ENCODE data around the gene SEBOX. TPM values are rescaled to one million over a fixed set of nuclear protein-coding genes. Genes with fewer than 3 reads are reported as not detected.

SEBOX gene
- polyA plus RNA-seq, 1 experiment: not detected

DNA sequence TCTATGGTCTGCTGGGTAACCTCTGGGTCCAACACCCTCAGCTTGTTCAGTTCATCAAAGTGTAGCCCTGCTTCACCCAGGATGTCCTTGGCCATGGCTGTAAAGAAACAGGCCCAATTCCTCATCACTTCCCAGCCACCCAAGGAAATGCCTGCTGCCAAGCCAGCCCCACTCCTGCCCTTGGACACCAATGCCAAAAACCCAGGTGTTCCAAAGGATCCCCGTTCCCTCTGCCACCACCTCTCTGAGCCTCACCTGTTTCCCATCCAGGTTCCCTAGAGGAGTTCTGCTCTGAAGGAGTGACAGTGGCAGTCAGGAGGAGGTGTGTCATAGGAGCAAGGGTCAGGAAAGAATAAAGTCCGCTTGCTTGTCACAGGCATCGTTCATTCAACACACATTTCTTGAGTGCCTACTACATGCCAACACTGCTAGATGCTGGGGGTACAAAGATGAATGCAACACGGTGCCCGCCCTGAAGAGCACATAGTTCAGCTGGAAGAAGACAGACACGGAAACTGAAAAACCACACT lies 33.0 kb downstream of the SEBOX start:
- Histone ChIP-seq H3K27ac (ENCODE audit: low read depth, low read length) (no peak overlapping the region), H3K4me3 (ENCODE audit: low read depth, low read length) (no peak overlapping the region), H3K27me3 (ENCODE audit: control insufficient read depth, insufficient read depth, low read length) (no peaks in the 10 kb centered on the region), H3K9me3 (ENCODE audit: control insufficient read depth, insufficient read depth, low read length) (no peaks in the 10 kb centered on the region; the same call in 1 of the 2 replicates)
- no peak for DNase-seq (ENCODE audit: low read depth, low spot score)
- TF ChIP-seq, protein P1, sequence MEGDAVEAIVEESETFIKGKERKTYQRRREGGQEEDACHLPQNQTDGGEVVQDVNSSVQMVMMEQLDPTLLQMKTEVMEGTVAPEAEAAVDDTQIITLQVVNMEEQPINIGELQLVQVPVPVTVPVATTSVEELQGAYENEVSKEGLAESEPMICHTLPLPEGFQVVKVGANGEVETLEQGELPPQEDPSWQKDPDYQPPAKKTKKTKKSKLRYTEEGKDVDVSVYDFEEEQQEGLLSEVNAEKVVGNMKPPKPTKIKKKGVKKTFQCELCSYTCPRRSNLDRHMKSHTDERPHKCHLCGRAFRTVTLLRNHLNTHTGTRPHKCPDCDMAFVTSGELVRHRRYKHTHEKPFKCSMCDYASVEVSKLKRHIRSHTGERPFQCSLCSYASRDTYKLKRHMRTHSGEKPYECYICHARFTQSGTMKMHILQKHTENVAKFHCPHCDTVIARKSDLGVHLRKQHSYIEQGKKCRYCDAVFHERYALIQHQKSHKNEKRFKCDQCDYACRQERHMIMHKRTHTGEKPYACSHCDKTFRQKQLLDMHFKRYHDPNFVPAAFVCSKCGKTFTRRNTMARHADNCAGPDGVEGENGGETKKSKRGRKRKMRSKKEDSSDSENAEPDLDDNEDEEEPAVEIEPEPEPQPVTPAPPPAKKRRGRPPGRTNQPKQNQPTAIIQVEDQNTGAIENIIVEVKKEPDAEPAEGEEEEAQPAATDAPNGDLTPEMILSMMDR (IDR thresholded peaks at IDR 0.05; ENCODE audit: low read depth, low read length): no peak
- ChIA-PET CTCF (no interaction called here), POLR2A (no interaction called here)

GRCh38 chr17:28330671-28331070 lies 34.3 kb downstream of the SEBOX start:
- Histone ChIP-seq H3K27me3 (ENCODE audit: control insufficient read depth, insufficient read depth, low read length) (no peaks in the 10 kb centered on the region), H3K27ac (ENCODE audit: low read depth, low read length) (no peak overlapping the region), H3K4me3 (ENCODE audit: low read depth, low read length) (no peak overlapping the region), H3K9me3 (ENCODE audit: control insufficient read depth, insufficient read depth, low read length) (no peaks in the 10 kb centered on the region; the same call in 1 of the 2 replicates)
- DNase-seq (ENCODE audit: low read depth, low spot score): no peak
- TF ChIP-seq, protein P1 (IDR thresholded peaks at IDR 0.05; ENCODE audit: low read depth, low read length): no peak
- POLR2A ChIA-PET: no interaction called here
- CTCF ChIA-PET: interaction anchor here (1.0 to 1.2 kb wide), 3 partner anchors 11 to 525 kb away, joined by 3 to 4 read pairs (median 3); partner anchors contain the start of gene TMEM97

GRCh38 chr17:28328325-28328724 lies 36.7 kb downstream of the SEBOX start:
- POLR2A ChIA-PET: no interaction called here
- CTCF ChIA-PET: interaction anchor here (0.6 to 1.2 kb wide), 3 partner anchors 97 to 435 kb away, joined by 3 to 5 read pairs (median 4); partner anchors contain the start of gene LYRM9
- no peak overlapping the region for H3K4me3 ChIP-seq (ENCODE audit: low read depth, low read length)

DNA sequence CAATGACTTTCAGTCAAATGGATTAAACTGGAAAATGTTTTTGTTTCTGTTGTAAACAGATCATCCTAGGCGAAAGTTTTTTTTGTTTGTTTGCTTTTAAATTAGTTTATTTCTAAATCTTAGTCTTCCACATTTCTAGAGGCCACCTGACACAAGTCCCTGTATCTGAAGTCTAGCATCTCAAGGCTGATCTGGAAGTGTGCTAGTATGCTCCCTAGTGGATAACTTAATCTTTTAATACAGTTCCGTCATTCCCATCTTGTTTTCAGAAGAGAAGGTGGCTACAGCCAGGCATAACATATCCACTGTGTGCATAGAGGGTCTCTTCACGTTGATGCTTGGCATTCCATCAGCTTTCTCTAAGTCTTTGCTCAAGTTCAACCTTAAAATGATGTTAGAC lies 37.3 kb downstream of the SEBOX start:
- ChIA-PET POLR2A (no interaction called here), CTCF (interaction anchor here (0.7 to 1.2 kb wide), 2 partner anchors 96 to 434 kb away, joined by 4 to 5 read pairs; partner anchors contain the start of gene LYRM9)
- TF ChIP-seq, protein P1 (IDR thresholded peaks at IDR 0.05; ENCODE audit: low read depth, low read length): peak; percentile 30; the same call in 1 of the 2 replicates

More at GRCh38 chr17:28328325-28328724, 36.7 kb downstream of the SEBOX start:
- TF ChIP-seq, protein P1 (IDR thresholded peaks at IDR 0.05; ENCODE audit: low read depth, low read length): no peak
- no peaks in the 10 kb centered on the region for H3K9me3 ChIP-seq (ENCODE audit: control insufficient read depth, insufficient read depth, low read length)
- no peaks in the 10 kb centered on the region for H3K27me3 ChIP-seq (ENCODE audit: control insufficient read depth, insufficient read depth, low read length)
- DNase-seq (ENCODE audit: low read depth, low spot score): no peak
- no peak overlapping the region for H3K27ac ChIP-seq (ENCODE audit: low read depth, low read length)

GRCh38 chr17:28327031-28327607 lies 37.9 kb downstream of the SEBOX start:
- TF ChIP-seq, protein P1 (IDR thresholded peaks at IDR 0.05; ENCODE audit: low read depth, low read length): no peak
- no peaks in the 10 kb centered on the region for H3K9me3 ChIP-seq (ENCODE audit: control insufficient read depth, insufficient read depth, low read length)
- H3K4me3 ChIP-seq (ENCODE audit: low read depth, low read length): no peak overlapping the region
- no peak overlapping the region for H3K27ac ChIP-seq (ENCODE audit: low read depth, low read length)
- ChIA-PET POLR2A (no interaction called here), CTCF (no interaction called here)
- DNase-seq (ENCODE audit: low read depth, low spot score): no peak
- H3K27me3 ChIP-seq (ENCODE audit: control insufficient read depth, insufficient read depth, low read length): no peaks in the 10 kb centered on the region

More for the DNA sequence above, 37.3 kb downstream of the SEBOX start:
- no peak for DNase-seq (ENCODE audit: low read depth, low spot score)
- H3K4me3 ChIP-seq (ENCODE audit: low read depth, low read length): no peak overlapping the region
- no peaks in the 10 kb centered on the region for H3K9me3 ChIP-seq (ENCODE audit: control insufficient read depth, insufficient read depth, low read length)
- H3K27me3 ChIP-seq (ENCODE audit: control insufficient read depth, insufficient read depth, low read length): no peaks in the 10 kb centered on the region
- no peak overlapping the region for H3K27ac ChIP-seq (ENCODE audit: low read depth, low read length)
